ENCODE results near the gene ERP44.

DNA sequence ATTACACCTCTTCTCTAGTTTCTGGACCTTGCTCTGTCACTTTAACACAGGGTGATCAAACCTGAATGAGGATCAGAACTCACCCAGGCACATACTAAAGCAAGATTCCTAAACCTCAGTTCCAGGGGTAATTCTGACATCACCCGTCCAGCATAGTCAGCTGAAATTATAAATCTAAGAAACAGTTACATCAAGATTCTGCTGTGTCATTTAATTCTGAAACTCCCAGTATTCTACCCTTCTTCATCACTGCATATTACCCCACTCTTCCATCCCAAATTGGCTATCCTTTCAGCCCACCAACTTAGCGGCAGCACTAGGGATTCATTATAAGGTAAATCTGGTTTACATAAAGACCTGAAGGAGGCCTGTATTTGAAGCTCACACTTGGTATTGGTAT is 128.3 kb downstream of the ERP44 start:
- TF ChIP-seq SIN3A (IDR thresholded peaks at IDR 0.05; ENCODE audit: borderline replicate concordance, insufficient read depth, low read depth, low read length): no peak
- TF ChIP-seq, protein P1, sequence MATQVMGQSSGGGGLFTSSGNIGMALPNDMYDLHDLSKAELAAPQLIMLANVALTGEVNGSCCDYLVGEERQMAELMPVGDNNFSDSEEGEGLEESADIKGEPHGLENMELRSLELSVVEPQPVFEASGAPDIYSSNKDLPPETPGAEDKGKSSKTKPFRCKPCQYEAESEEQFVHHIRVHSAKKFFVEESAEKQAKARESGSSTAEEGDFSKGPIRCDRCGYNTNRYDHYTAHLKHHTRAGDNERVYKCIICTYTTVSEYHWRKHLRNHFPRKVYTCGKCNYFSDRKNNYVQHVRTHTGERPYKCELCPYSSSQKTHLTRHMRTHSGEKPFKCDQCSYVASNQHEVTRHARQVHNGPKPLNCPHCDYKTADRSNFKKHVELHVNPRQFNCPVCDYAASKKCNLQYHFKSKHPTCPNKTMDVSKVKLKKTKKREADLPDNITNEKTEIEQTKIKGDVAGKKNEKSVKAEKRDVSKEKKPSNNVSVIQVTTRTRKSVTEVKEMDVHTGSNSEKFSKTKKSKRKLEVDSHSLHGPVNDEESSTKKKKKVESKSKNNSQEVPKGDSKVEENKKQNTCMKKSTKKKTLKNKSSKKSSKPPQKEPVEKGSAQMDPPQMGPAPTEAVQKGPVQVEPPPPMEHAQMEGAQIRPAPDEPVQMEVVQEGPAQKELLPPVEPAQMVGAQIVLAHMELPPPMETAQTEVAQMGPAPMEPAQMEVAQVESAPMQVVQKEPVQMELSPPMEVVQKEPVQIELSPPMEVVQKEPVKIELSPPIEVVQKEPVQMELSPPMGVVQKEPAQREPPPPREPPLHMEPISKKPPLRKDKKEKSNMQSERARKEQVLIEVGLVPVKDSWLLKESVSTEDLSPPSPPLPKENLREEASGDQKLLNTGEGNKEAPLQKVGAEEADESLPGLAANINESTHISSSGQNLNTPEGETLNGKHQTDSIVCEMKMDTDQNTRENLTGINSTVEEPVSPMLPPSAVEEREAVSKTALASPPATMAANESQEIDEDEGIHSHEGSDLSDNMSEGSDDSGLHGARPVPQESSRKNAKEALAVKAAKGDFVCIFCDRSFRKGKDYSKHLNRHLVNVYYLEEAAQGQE (IDR thresholded peaks at IDR 0.05; ENCODE audit: insufficient read depth in 1 of 2, low read depth in 2 of 2, low read length in 1 of 2): no peak
- no peak for TF ChIP-seq CTCF (IDR thresholded peaks at IDR 0.05)

All from Panc1 (cell line).